ENCODE measurements around the gene CPM.
A peak's percentile ranks its signal among the peaks of the same experiment; 100 is the strongest.
"Not testable (repeated sequence)": the region's sequence is repeated elsewhere in the genome, so short reads cannot be mapped to it uniquely, and the experiment has no call there.

Gene CPM

DNA sequence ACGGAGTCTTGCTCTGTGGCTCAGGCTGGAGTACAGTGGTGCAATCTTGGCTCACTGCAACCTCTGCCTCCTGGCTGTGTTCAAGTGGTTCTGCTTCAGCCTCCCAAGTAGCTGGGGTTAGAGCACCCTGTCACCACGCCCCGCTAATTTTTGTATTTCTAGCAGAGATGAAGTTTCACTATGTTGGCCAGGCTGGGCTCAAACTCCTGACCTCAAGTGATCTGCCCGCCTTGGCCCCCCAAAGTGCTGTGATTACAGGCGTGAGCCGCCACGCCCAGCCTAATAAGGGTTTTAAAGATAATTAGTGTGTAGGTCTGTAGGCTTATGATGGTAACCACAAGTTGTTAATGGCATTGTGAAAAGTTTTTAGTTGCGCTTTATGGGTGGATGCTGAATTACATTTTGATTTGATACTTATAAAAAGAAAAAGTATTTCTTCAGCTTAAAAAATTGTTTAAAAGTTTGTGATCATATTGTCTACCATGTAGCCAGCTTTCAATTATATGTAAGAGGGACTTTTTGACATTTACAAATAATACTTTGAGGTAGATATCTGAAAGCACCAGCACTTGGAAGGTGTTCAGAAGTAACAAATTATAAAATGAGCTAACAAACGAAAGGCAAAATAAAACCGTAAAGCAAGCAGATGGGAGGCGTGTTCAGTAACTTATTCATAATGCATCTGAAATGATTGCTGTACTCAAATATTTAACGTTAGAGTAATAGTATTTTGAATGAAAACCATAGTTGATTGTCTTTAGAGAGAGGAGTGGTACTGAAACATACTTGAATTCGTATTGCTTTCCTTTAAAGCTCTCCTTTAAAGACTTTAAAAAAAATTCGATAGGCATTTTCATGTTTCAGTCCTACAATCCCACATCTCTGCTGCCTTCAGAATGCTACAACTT, 87.9 kb downstream of the CPM start:
- no peak for DNase-seq

- no peak for DNase-seq
These were observed 88.6 kb downstream of the CPM start for GRCh38 chr12:68844318-68844745.

DNA sequence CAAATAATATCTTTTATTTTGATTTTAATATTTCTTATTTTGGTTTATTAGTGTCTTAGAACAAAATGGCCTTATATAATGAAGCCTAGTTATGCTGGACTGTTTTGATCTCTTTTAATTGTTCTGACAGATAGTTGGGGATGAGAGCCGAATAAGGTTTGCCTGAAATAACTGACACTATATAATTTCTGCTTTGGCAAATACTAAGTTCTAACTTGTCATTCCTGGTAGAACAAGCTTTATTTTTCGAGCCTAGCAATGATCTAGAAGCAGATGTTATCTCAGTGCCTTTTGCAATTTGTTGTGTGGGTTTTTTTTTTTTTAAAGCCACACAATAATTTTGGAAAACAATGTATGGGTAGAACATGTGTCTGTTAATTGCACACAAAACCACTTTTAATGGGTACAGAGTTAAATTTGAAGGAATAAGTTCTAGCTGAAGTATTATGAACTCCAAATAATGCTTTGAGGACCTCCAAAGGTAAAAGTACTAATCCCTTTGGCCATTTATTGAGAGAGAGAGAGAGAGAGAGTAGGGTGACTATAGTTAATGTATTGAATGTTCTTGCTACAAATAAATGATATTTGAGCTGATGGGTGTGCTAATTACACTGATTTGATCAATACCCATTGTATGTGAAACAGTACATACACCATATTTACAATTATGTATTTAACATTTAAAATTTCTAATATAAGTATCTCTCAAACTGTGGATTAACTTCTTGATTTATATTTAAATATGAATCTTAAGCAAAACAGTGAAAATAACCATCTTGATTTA, 90.0 kb downstream of the CPM start:
- no peak for DNase-seq

DNA sequence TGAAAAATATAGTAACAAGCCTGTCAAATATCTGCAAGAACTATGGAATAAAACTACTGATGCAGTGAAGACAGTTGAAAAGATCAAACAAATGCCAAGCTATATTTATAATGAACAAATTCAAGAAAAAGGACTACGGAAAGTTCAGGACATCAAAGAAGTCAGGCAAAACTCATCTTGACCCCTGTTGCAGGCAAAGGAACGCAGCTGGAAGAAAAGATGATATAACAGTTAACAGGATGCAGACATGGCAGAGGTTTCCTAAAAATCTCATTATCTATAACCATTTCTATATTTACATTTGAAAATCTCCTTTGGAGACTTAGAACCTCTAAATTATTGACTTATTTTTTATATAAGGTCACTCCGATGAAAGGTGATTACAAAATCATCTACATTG, 90.8 kb downstream of the CPM start:
- DNase-seq = no peak

DNA sequence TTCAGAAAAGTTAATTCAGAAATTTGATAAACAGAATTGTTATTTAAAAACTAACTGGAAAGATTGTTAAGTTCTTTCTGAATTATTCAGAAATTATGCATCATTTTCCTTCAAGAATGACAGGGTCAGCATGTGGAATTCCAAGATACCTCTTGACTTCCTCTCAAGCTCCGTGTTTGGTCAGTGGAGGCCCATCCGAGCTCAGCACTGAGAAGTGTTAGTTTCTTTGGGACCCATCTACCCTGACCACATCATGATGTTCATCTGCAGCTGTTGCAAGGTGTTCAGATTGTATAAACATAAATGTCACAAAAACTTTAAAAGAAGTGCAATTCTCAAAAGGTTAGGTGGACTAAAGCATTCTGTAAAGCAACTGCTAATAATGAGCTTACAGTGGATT, 91.3 kb downstream of the CPM start:
- no peak for DNase-seq

- not testable (repeated sequence) for DNase-seq
These were observed 91.8 kb downstream of the CPM start for GRCh38 chr12:68841175-68841574.

GRCh38 chr12:68839183-68840147, 93.5 kb downstream of the CPM start:
- no peak for DNase-seq

GRCh38 chr12:68838046-68838886, 94.7 kb downstream of the CPM start:
- DNase-seq = no peak

GRCh38 chr12:68837215-68837614, 95.8 kb downstream of the CPM start:
- no peak for DNase-seq

DNA sequence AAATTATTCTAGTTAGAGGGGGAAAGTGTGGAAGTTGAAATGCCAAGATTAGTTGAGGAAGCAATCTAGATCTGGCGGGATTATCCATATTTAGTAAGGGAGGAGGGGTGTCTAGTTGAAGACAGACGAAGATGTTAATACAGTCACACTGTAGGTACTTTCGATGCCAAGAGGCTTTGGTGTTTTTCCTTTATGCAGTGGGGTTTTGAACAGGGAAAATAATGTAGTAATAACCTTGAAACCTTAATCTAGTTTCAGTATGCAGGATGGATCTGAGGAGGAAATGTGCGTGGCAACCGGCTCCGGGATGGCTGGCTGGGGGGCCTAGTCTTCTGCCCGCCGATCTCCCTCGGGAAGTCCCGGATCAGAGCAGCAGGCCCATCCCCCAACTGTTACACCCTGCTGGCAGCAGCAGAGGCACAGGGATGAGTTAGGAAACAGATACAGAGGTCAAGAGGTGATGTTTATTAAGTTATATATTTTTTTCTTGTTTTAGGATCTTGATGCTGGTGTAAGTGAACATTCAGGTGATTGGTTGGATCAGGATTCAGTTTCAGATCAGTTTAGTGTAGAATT, 97.5 kb downstream of the CPM start:
- DNase-seq = no peak

DNA sequence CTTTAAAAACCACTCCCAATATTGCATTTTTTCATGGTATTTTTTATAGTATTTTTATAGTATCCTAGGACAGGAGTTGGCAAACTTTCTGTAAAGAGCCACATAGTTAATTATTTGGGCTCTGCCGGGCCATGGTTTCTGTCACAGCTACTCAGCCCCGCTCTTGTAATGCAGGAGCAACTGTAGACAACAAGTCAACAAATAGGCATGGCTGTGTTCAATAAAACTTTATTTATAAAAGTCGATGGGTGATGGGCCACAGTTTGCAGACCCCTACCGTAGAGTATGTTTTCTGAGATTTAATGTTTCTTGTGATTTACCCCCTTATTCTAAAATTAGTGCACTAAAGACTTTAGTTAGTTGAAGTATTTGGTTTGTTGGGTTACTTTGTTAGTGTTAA, 99.5 kb downstream of the CPM start:
- no peak for DNase-seq

- DNase-seq = no peak
These were observed 100.5 kb downstream of the CPM start for GRCh38 chr12:68832504-68832867.

DNA sequence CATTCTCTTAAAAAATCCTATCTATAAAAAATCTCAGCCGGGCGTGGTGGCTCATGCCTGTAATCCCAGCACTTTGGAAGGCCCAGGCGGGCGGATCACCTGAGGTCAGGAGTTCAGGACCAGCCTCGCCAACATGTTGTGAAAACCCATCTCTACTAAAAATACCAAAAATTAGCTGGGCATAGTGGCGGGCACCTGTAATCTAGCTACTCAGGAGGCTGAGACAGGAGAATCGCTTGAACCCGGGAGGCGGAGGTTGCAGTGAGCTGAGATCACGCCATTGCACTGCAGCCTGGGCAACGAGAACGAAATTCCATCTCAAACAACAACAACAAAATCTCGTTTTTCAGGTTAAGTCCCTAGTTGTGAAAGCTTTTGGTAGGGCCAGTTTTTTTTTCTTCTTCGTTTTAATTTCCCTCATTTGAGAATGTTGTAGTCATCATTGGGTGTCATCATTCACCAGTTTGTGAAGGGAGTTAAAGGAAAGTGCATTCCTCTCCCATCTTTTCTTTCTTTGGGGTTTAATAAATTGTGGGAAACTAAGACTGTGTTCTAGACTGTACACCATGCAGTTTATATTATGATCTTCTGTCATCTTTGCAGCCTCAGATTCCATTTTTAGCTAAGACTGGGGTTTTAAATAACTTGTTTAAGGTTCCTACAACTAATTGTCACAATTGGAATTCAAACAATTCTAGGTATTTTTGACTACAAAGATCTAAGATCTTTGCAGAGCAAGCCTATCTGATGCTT, 101.0 kb downstream of the CPM start:
- peak; percentile 14 for DNase-seq

- no peak for DNase-seq
These were observed 101.7 kb downstream of the CPM start for GRCh38 chr12:68831272-68831671.

GRCh38 chr12:68828672-68829068, 104.3 kb downstream of the CPM start:
- no peak for DNase-seq

DNA sequence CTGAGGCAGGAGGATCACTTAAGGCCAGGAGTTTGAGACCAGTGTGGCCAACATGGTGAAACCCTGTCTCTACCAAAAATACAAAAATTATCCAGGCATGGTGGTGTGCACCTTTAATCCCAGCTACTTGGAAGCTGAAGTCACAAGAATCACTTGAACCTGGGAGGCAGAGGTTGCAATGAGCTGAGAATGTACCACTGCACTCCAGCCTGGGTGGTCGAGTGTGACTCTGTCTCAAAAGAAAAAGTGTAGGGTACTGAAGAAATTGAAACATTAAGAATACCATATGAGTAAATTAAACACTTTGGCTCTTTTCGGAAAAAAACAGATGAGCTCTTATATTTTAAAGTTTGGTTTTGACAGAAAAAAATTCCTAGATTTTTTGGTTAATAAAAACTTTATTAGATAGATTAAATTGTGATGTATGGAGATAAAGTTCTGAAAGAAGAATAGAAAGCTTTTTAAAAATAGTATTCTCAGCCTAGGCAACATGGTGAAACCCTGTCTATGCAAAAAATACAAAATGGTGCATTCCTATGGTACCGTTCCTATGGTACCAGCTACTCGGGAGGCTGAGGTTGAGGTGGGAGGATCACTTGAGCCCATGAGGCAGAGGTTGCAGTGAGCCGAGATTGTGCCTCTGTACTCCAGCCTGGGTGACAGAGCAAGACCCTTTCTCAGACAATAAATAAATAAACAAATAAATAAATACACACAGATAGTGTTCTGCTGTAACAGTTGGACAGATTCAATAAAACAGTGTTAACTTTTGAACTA, 104.9 kb downstream of the CPM start:
- no peak for DNase-seq

DNA sequence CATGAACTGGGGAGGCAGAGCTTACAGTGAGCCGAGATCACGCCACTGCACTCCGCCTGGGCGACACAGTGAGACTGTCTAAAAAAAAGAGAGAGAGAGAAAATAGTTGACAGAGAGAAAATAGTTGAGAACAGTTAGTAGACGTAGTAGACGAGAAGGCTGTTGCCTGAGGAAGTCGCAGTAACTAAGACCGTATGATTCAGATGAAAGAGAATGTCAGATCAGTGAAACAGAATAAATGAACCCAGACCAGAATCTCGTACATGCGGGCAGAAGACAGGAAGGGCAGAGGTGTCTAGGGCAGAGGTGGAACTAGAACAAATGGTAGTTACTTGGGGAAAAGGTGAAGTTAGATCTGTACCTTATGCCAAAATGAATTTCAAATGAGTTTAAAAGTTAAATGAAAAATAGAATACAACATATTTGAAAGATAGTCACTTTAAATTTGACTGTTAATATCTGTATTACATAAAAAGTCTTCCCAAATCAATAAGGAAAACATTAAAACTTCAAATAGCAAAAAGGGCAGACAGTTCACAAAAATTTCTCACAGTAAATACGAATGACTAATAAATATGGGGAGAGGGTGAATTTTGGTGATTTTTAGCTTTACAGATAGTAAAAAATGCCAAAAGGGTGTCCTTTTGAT, 107.3 kb downstream of the CPM start:
- no peak for DNase-seq

- DNase-seq = no peak
These were observed 108.2 kb downstream of the CPM start for GRCh38 chr12:68824597-68825250.

DNA sequence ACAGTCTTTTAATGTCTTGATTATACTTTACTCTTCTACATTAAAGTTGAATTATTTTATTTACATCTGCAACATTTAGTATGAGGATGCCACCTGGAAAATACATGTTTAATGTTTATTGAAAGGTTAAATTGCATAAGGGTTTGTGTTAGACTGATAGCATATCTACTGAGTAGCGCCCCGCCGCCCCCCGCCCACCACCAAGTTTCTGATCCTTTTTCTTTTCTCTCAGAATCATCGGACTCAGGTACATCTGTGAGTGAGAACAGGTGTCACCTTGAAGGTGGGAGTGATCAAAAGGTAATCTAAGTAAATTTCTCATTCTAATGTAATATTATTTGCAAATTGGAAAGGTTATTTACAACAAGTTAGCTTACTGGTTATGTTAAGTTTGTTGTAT, 108.8 kb downstream of the CPM start:
- no peak for DNase-seq

All from fibroblast of skin of right biceps (primary cell).